HL-60 (cell line): ENCODE results near the gene ADAMTS20.

ENCODE experiments used
- DNase-seq, 2 experiments: peaks; one replicate each; pipeline ENCODE4 v3.0.0-alpha.2; 2010 to 2020; ENCODE audit warnings: low read depth in 1 of 2, low spot score in 1 of 2
- H3K27ac ChIP-seq: fragments of 250-450 bp; sonication (Bioruptor Pico); replicated peaks from 2 replicates; pipeline ENCODE4 v1.5.1; 2020; ENCODE audit warnings: mild to moderate bottlenecking, moderate library complexity
- H3K27me3 ChIP-seq: fragments of 250-450 bp; sonication (Bioruptor Pico); 2 replicates; pipeline ENCODE4 v1.5.1; 2021; ENCODE audit warnings: mild to moderate bottlenecking, moderate library complexity; ENCODE audit not compliant: insufficient read depth, poor library complexity, severe bottlenecking
- H3K4me3 ChIP-seq: replicated peaks from 2 replicates; pipeline ENCODE4 v1.5.1; 2011; ENCODE audit warnings: mild to moderate bottlenecking, control low read depth, low read length; ENCODE audit not compliant: insufficient read depth
- GABPA ChIP-seq: IDR thresholded peaks from 2 replicates; pipeline ENCODE4 v1.6.1; 2012; ENCODE audit warnings: low read depth
- POLR2AphosphoS5 ChIP-seq: IDR thresholded peaks from 2 replicates; pipeline ENCODE4 v1.6.1; 2012; ENCODE audit warnings: low read depth
- SPI1 ChIP-seq: IDR thresholded peaks from 2 replicates; pipeline ENCODE4 v1.6.1; 2012; ENCODE audit warnings: low read depth, mild to moderate bottlenecking, borderline replicate concordance
- TF ChIP-seq, protein P1 (sequence below): IDR thresholded peaks from 2 replicates; pipeline ENCODE4 v1.6.1; 2012; ENCODE audit warnings: low read depth; ENCODE audit not compliant: insufficient replicate concordance
- TF ChIP-seq, protein P2 (sequence below): IDR thresholded peaks from one replicate; pipeline ENCODE4 v1.5.1; 2011; ENCODE audit warnings: low read length, control low read depth, inconsistent platforms; ENCODE audit not compliant: insufficient read depth

Gene ADAMTS20

DNA sequence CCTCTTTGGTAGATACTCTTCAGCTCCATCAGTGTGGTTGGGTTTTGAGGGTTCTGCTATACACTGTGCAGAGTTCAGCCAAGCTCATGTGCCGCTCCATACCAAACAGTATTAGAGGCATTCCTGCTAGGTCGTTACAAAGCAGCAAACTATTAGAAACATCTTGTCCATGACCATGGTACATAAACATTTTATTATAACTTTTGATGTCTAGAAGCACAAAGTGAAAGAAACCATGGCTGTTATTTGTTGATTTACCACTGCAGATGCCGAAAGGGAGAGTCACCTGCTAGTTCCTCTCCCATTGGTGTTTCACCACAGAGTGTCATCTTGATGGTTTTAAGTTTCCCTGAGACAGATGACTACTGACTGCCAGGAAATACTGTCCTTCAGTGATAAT is 242.0 kb downstream of the ADAMTS20 start:
- no peak for DNase-seq
- H3K4me3 ChIP-seq, result no peak overlapping the region
- no peaks in the 10 kb centered on the region for H3K27me3 ChIP-seq
- TF ChIP-seq, protein P1, sequence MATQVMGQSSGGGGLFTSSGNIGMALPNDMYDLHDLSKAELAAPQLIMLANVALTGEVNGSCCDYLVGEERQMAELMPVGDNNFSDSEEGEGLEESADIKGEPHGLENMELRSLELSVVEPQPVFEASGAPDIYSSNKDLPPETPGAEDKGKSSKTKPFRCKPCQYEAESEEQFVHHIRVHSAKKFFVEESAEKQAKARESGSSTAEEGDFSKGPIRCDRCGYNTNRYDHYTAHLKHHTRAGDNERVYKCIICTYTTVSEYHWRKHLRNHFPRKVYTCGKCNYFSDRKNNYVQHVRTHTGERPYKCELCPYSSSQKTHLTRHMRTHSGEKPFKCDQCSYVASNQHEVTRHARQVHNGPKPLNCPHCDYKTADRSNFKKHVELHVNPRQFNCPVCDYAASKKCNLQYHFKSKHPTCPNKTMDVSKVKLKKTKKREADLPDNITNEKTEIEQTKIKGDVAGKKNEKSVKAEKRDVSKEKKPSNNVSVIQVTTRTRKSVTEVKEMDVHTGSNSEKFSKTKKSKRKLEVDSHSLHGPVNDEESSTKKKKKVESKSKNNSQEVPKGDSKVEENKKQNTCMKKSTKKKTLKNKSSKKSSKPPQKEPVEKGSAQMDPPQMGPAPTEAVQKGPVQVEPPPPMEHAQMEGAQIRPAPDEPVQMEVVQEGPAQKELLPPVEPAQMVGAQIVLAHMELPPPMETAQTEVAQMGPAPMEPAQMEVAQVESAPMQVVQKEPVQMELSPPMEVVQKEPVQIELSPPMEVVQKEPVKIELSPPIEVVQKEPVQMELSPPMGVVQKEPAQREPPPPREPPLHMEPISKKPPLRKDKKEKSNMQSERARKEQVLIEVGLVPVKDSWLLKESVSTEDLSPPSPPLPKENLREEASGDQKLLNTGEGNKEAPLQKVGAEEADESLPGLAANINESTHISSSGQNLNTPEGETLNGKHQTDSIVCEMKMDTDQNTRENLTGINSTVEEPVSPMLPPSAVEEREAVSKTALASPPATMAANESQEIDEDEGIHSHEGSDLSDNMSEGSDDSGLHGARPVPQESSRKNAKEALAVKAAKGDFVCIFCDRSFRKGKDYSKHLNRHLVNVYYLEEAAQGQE, result no peak
- TF ChIP-seq, protein P2, sequence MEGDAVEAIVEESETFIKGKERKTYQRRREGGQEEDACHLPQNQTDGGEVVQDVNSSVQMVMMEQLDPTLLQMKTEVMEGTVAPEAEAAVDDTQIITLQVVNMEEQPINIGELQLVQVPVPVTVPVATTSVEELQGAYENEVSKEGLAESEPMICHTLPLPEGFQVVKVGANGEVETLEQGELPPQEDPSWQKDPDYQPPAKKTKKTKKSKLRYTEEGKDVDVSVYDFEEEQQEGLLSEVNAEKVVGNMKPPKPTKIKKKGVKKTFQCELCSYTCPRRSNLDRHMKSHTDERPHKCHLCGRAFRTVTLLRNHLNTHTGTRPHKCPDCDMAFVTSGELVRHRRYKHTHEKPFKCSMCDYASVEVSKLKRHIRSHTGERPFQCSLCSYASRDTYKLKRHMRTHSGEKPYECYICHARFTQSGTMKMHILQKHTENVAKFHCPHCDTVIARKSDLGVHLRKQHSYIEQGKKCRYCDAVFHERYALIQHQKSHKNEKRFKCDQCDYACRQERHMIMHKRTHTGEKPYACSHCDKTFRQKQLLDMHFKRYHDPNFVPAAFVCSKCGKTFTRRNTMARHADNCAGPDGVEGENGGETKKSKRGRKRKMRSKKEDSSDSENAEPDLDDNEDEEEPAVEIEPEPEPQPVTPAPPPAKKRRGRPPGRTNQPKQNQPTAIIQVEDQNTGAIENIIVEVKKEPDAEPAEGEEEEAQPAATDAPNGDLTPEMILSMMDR, result no peak
- TF ChIP-seq GABPA, result no peak
- TF ChIP-seq POLR2AphosphoS5, result no peak
- TF ChIP-seq SPI1, result no peak
- no peak overlapping the region for H3K27ac ChIP-seq

DNA sequence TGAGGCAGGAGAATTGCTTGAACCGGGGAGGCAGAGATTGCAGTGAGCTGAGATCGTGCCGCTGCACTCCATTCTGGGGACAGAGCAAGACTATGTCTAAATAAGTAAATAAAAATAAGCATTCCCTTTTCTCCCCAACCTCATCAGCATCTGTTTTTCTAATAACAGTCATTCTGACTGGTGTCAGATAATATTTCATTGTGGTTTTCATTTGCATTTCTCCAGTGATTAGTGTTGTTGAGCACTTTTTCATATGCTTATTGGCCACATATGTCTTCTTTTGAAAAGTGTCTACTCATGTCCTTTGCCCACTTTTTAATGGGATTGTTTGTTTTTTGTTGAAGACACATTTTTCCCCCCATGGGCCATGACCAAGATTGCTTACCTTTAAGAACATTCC is 243.2 kb downstream of the ADAMTS20 start:
- no peak for TF ChIP-seq POLR2AphosphoS5
- no peak for TF ChIP-seq SPI1
- TF ChIP-seq, protein P2, result no peak
- TF ChIP-seq GABPA, result no peak
- TF ChIP-seq, protein P1, result no peak
- Histone ChIP-seq H3K27ac (no peak overlapping the region), H3K27me3 (no peaks in the 10 kb centered on the region), H3K4me3 (no peak overlapping the region)
- DNase-seq, result no peak

DNA sequence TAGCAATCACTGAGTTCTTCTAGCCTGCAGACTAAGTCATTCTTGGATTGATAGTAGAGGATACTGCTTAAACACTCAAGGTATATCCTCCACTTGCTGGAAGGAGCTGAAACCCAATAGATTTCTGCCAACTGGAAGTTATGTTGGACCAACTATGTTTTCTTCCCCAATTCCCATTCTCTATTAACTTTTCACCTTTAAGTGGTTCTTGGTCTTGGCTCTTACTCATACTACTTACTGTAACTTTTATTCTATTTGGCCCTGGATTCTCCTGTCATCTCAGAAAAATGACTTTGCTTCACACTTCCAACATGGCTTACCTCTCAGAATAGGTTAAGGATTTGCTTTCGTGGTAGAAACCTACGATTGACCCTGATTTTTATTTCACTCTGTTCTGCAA is 244.9 kb downstream of the ADAMTS20 start:
- TF ChIP-seq POLR2AphosphoS5 (no peak), GABPA (no peak), SPI1 (no peak)
- TF ChIP-seq, protein P2, result no peak
- TF ChIP-seq, protein P1, result no peak
- Histone ChIP-seq H3K27me3 (no peaks in the 10 kb centered on the region), H3K27ac (no peak overlapping the region; the same call in 1 of the 2 replicates), H3K4me3 (no peak overlapping the region)
- DNase-seq, result no peak
